NB4 (cell line): ENCODE results near the gene GSTA5.
A peak's percentile ranks its signal among the peaks of the same experiment; 100 is the strongest.

Experiments
- DNase-seq: peaks from one replicate; pipeline ENCODE4 v3.0.0; 2010; ENCODE audit warnings: low read depth
- H3K4me3 ChIP-seq: one replicate; pipeline ENCODE4 v1.5.1; 2011; ENCODE audit warnings: mild to moderate bottlenecking, low read depth, low read length, moderate library complexity
- CTCF ChIP-seq: IDR thresholded peaks from one replicate; pipeline ENCODE4 v1.5.1; 2012; ENCODE audit warnings: low read depth, low read length
- MYC ChIP-seq: IDR thresholded peaks from 2 replicates; pipeline ENCODE4 v1.6.1; 2011; ENCODE audit warnings: low read depth, low read length
- POLR2A ChIP-seq: IDR thresholded peaks from 2 replicates; pipeline ENCODE4 v1.6.1; 2011; ENCODE audit warnings: mild to moderate bottlenecking; ENCODE audit not compliant: insufficient read length; ENCODE audit errors: extremely low read depth
- TF ChIP-seq, protein P1 (sequence below): IDR thresholded peaks from 2 replicates; pipeline ENCODE4 v1.6.1; 2011; ENCODE audit warnings: low read depth, low read length

GSTA5 gene

GRCh38 chr6:52840763-52841585, at the start of gene GSTA5:
Gene GSTA5 (minus strand): TSS chr6:52840813.
- no peak for TF ChIP-seq CTCF
- H3K4me3 ChIP-seq, result no peak within 1 kb of the TSS
- DNase-seq, result no peak

GRCh38 chr6:52890018-52890417, 49.4 kb upstream of the GSTA5 start:
- DNase-seq, result no peak
- TF ChIP-seq, protein P1, sequence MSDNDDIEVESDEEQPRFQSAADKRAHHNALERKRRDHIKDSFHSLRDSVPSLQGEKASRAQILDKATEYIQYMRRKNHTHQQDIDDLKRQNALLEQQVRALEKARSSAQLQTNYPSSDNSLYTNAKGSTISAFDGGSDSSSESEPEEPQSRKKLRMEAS, result no peak
- TF ChIP-seq MYC (no peak), POLR2A (no peak)
- no peak overlapping the region for H3K4me3 ChIP-seq

- no peak for DNase-seq
- H3K4me3 ChIP-seq, result no peak overlapping the region
- TF ChIP-seq MYC (no peak), CTCF (no peak), POLR2A (no peak)
- TF ChIP-seq, protein P1, result no peak
Observed at GRCh38 chr6:52887910-52888524, 47.4 kb upstream of the GSTA5 start.

- peak overlapping the region; percentile 50 for H3K4me3 ChIP-seq
- peak; percentile 68 for DNase-seq
- TF ChIP-seq MYC (no peak), CTCF (peak; percentile 76)
- TF ChIP-seq, protein P1, result peak; percentile 61
Observed at GRCh38 chr6:52881996-52882841, 41.6 kb upstream of the GSTA5 start.

DNA sequence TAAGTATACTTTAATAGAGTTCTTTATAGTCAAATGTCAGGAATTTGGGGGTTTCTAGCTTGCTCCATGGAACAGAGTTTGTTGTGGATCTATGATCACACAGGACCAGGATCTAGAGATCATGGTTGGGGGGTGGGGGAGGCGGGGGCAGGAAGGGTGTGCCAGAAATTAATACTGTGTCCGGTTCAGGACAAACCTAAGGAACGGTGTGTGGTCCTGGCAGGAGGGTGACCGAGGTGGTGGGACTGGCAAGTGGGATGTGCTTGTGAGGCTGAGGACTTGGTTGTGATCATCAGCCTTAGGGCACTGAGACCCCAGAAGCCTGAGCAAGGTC, 41.0 kb upstream of the GSTA5 start:
- TF ChIP-seq MYC (no peak), POLR2A (no peak), CTCF (no peak)
- TF ChIP-seq, protein P1, result no peak
- H3K4me3 ChIP-seq, result no peak overlapping the region
- no peak for DNase-seq

GRCh38 chr6:52877786-52878185, 37.2 kb upstream of the GSTA5 start:
- TF ChIP-seq, protein P1, result no peak
- no peak overlapping the region for H3K4me3 ChIP-seq
- no peak for DNase-seq
